BE2C (cell line): Measurements from ENCODE around the gene IGSF9B.

Source experiments
- DNase-seq: peaks from one replicate; pipeline ENCODE4 v3.0.0-alpha.2; 2020
- H3K27me3 ChIP-seq: fragments of 250-450 bp; sonication (Bioruptor Pico); 2 replicates; pipeline ENCODE4 v1.5.1; 2020; ENCODE audit warnings: mild to moderate bottlenecking
- H3K36me3 ChIP-seq: fragments of 250-450 bp; sonication (Bioruptor Pico); 2 replicates; pipeline ENCODE4 v1.5.1; 2020; ENCODE audit warnings: mild to moderate bottlenecking
- H3K4me1 ChIP-seq: fragments of 250-450 bp; sonication (Bioruptor Pico); 2 replicates; pipeline ENCODE4 v1.5.1; 2020
- H3K4me3 ChIP-seq: 2 replicates; pipeline ENCODE4 v1.5.1; 2011; ENCODE audit warnings: low read depth, low read length
- H3K9me3 ChIP-seq: fragments of 250-450 bp; sonication (Bioruptor Pico); 2 replicates; pipeline ENCODE4 v1.5.1; 2020
- TF ChIP-seq, protein P1 (sequence below): IDR thresholded peaks from 2 replicates; pipeline ENCODE4 v1.5.1; 2012; ENCODE audit warnings: mild to moderate bottlenecking, low read depth, low read length

Gene IGSF9B

DNA sequence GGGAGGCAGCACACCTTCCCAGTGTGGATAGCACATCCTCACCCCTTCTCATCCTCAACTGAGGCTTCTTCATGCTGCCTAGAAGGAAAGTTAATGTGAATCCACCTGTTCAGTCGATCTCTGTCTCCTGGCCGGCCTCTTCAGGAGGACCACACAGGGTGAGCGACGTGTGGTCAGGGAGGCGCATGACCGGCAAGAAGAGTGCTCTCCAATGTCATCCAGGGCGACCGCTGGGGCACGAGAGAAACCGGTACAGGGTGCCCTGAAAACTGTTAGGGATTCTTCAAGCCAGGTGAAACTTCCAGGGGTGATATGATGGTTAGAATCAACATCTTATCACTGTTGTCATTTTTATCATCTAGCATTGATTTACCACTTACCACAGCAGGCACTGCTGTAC is 43.0 kb downstream of the IGSF9B start:
- H3K4me1 ChIP-seq, result no peaks in the 10 kb centered on the region
- H3K36me3 ChIP-seq, result peaks cover 84% of the 10 kb centered on the region
- no peak overlapping the region for H3K4me3 ChIP-seq
- no peaks in the 10 kb centered on the region for H3K27me3 ChIP-seq
- TF ChIP-seq, protein P1, sequence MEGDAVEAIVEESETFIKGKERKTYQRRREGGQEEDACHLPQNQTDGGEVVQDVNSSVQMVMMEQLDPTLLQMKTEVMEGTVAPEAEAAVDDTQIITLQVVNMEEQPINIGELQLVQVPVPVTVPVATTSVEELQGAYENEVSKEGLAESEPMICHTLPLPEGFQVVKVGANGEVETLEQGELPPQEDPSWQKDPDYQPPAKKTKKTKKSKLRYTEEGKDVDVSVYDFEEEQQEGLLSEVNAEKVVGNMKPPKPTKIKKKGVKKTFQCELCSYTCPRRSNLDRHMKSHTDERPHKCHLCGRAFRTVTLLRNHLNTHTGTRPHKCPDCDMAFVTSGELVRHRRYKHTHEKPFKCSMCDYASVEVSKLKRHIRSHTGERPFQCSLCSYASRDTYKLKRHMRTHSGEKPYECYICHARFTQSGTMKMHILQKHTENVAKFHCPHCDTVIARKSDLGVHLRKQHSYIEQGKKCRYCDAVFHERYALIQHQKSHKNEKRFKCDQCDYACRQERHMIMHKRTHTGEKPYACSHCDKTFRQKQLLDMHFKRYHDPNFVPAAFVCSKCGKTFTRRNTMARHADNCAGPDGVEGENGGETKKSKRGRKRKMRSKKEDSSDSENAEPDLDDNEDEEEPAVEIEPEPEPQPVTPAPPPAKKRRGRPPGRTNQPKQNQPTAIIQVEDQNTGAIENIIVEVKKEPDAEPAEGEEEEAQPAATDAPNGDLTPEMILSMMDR, result no peak
- DNase-seq, result no peak
- H3K9me3 ChIP-seq, result no peaks in the 10 kb centered on the region

DNA sequence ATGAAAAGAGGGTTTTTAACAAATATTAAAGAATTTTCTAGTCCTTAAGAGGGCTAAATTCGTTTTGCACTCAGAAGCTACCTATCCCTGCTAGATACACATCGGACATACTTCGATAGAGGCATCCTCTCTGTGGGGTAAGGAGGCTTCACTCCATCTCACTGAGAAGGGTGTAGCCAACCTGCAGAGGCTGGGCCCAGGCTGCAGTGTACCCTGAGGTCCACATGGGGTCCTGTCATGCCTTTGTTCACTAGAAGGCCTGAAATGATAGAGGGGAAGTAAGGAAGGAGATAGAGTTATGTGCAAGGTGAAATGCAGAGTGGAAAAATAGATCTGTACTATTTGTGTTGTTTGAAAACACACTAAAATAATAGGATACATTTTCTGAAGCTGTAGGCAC is 45.6 kb downstream of the IGSF9B start:
- H3K27me3 ChIP-seq, result no peaks in the 10 kb centered on the region
- TF ChIP-seq, protein P1, result peak; percentile 43
- no peak overlapping the region for H3K4me3 ChIP-seq
- no peaks in the 10 kb centered on the region for H3K9me3 ChIP-seq
- DNase-seq, result no peak
- no peaks in the 10 kb centered on the region for H3K4me1 ChIP-seq
- peaks cover 95% of the 10 kb centered on the region for H3K36me3 ChIP-seq

DNA sequence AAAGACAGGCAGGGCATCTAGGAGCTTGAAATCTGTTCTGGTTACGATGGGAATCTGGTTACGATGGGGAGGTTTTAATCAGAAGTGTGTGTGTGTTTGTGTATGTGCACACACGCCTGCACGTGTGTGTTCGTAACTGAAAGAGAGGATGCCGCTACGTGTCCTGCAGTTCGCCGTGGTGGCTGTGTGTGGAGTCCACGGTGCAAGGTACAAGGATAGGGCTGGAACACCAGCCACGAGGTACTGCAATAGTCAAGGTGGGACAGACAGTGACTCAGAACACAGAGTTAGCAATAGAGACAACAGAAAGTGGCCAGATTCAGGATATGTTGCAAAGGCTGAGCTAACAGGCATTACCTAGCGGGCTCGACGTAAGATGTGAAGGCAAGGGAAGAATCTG is 46.7 kb downstream of the IGSF9B start:
- DNase-seq, result no peak
- TF ChIP-seq, protein P1, result no peak
- Histone ChIP-seq H3K27me3 (no peaks in the 10 kb centered on the region), H3K4me3 (no peak overlapping the region), H3K9me3 (no peaks in the 10 kb centered on the region), H3K36me3 (peaks cover 91% of the 10 kb centered on the region), H3K4me1 (no peaks in the 10 kb centered on the region)

DNA sequence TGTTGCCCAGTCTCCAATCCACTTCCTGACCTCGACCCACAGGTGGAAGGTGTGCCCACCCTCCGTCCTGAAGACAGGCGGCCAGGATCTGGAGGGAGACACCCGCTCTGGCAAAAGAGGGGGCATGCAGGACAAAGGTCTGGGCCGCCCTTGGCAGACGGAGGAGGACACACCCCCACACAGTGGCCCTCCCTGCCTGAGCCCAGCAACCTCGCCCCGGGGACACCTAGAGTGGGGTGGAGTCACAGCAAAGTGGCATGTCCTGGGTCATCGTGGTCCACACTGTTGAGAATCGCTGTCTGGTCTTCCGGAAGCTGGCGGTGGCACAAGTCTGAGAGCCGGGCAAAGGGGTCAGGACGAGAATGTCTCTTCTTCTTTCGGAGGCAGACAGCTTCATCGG is 47.9 kb downstream of the IGSF9B start:
- TF ChIP-seq, protein P1, result no peak
- Histone ChIP-seq H3K36me3 (peaks cover 89% of the 10 kb centered on the region), H3K9me3 (no peaks in the 10 kb centered on the region), H3K4me1 (no peaks in the 10 kb centered on the region), H3K4me3 (no peak overlapping the region), H3K27me3 (no peaks in the 10 kb centered on the region)
- no peak for DNase-seq

DNA sequence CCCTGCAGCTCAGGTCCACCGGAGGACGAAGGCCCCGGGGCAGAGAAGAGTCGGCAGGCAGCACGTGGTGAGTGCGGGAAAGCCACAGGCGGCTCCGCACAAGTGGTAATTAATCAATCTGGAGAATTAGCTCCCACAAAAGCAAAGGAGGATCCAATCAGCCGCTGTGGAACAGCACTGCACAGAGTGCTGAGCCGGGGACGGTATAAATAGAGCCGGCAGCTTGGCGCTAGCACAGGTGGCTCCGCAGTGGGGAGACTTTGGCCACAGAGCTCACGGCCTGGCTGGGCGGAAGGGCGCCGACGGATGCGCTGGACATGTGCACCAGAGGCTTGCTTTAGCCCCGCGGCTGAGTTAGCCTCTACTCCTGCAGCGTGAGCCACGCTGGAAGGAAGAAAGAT is 48.9 kb downstream of the IGSF9B start:
- Histone ChIP-seq H3K4me1 (no peaks in the 10 kb centered on the region), H3K36me3 (peaks cover 83% of the 10 kb centered on the region), H3K27me3 (no peaks in the 10 kb centered on the region), H3K4me3 (no peak overlapping the region), H3K9me3 (no peaks in the 10 kb centered on the region)
- DNase-seq, result no peak
- TF ChIP-seq, protein P1, result no peak

DNA sequence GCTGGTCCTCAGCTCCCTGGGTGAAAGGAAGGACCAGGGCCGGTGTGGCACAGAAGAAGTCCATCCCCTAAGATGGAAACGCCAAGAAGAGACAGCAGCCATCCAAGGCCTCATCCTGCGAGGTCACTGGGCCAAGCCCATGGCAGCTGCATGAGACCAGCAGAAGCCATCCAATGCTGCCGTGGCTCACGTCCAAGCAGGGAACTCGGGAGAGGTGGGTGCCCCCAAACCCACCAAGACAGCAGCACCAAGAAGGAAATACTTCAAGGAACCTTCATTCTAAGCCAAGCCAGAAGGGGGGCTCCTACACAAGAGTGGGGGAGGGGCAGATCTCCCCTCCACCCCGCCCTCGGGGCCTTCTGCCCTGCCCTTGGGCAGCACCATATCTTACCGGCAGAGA is 49.6 kb downstream of the IGSF9B start:
- DNase-seq, result no peak
- Histone ChIP-seq H3K9me3 (no peaks in the 10 kb centered on the region), H3K4me3 (no peak overlapping the region), H3K27me3 (no peaks in the 10 kb centered on the region), H3K36me3 (peaks cover 80% of the 10 kb centered on the region), H3K4me1 (no peaks in the 10 kb centered on the region)
- TF ChIP-seq, protein P1, result no peak
